ENCODE data around the gene ATG101.
"Not testable (repeated sequence)": the region's sequence is repeated elsewhere in the genome, so short reads cannot be mapped to it uniquely, and the experiment has no call there.

Gene ATG101

DNA sequence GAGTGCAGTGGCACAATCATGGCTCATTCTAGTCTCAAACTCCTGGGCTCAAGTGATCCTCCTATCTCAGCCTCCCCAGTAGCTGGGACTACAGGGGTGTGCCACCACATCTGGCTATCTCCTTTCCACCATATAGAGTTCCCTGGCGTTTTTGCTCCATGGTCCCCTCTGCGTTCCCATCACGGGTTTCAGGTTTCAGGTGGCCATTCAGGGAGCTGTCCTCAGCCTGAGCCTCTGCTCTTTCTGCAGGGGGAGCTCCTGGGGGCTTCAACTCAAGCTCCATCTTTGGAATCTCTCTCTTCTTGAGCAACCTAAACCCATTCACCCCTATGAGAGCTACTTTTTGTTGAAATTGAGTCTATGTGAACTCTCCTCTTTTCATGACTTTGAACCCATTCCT is 21.3 kb downstream of the ATG101 start:
- no peak overlapping the region for H3K4me3 ChIP-seq (ENCODE audit: extremely low read depth, insufficient read depth, low read length, poor library complexity, severe bottlenecking)
- H3K4me1 ChIP-seq (ENCODE audit: control insufficient read depth, insufficient read depth, low read length, poor library complexity, severe bottlenecking): no peaks in the 10 kb centered on the region
- 30 to 57% methylated on average over 1 to 3 of the region's 3 CpGs for WGBS, 2 experiments (ENCODE audit: insufficient coverage in 2 of 2)

DNA sequence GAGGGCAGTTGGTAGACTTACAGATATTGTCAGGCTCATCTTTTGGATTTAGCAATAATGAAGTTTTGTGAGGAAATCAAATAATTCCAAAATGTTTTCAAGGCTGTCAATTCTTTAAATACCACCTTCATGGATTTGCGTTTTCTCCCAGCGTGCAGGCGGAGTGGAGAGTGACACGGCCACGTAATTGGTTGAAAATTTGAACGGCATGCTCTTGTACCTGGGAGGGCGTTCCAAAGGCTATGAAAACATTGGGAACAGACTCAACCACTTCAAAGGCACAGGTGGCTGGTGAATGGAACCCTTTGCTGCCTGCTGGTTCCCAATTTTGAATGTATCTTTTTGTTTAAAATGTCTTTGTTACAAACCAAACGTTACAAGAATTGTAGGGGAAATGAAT is 22.1 kb downstream of the ATG101 start:
- Histone ChIP-seq H3K27ac (ENCODE audit: low read depth, low read length, severe bottlenecking) (no peak overlapping the region), H3K9me3 (ENCODE audit: control insufficient read depth, low read length) (no peaks in the 10 kb centered on the region), H3K36me3 (ENCODE audit: control insufficient read depth, insufficient read depth, low read length) (no peaks in the 10 kb centered on the region), H3K4me1 (ENCODE audit: control insufficient read depth, insufficient read depth, low read length, poor library complexity, severe bottlenecking) (no peaks in the 10 kb centered on the region), H3K4me3 (ENCODE audit: extremely low read depth, insufficient read depth, low read length, poor library complexity, severe bottlenecking) (no peak overlapping the region)
- WGBS, 2 experiments (ENCODE audit: insufficient coverage in 2 of 2): 97 to 99% methylated on average over 7 of the region's 8 CpGs

More for the DNA sequence above, 21.3 kb downstream of the ATG101 start:
- Histone ChIP-seq H3K27ac (ENCODE audit: low read depth, low read length, severe bottlenecking) (no peak overlapping the region), H3K36me3 (ENCODE audit: control insufficient read depth, insufficient read depth, low read length) (no peaks in the 10 kb centered on the region), H3K9me3 (ENCODE audit: control insufficient read depth, low read length) (no peaks in the 10 kb centered on the region)

DNA sequence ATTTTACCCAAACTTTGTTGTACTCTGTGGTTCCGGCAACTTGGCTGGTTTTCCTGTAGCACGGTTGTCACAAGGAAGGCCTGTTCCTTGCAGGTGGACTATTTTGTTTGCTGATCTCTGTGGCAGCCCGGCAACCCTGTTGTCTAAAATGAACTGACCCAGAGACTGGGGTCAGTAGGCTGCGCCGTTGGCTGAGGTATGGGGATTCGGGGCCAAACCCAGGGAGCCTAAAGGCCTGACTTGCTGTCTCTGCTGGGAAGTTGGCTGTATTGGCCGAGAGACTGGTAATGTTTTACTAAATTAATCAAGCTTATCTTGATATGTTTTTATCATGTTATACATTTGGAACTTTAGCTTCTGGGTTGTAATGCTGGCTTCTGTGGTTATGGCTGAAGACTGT is 23.6 kb downstream of the ATG101 start:
- Histone ChIP-seq H3K4me1 (ENCODE audit: control insufficient read depth, insufficient read depth, low read length, poor library complexity, severe bottlenecking) (no peaks in the 10 kb centered on the region), H3K27ac (ENCODE audit: low read depth, low read length, severe bottlenecking) (no peak overlapping the region), H3K36me3 (ENCODE audit: control insufficient read depth, insufficient read depth, low read length) (no peaks in the 10 kb centered on the region), H3K4me3 (ENCODE audit: extremely low read depth, insufficient read depth, low read length, poor library complexity, severe bottlenecking) (no peak overlapping the region), H3K9me3 (ENCODE audit: control insufficient read depth, low read length) (no peaks in the 10 kb centered on the region)
- 95 to 96% methylated on average over 6 of the region's 7 CpGs for WGBS, 2 experiments (ENCODE audit: insufficient coverage in 2 of 2)

DNA sequence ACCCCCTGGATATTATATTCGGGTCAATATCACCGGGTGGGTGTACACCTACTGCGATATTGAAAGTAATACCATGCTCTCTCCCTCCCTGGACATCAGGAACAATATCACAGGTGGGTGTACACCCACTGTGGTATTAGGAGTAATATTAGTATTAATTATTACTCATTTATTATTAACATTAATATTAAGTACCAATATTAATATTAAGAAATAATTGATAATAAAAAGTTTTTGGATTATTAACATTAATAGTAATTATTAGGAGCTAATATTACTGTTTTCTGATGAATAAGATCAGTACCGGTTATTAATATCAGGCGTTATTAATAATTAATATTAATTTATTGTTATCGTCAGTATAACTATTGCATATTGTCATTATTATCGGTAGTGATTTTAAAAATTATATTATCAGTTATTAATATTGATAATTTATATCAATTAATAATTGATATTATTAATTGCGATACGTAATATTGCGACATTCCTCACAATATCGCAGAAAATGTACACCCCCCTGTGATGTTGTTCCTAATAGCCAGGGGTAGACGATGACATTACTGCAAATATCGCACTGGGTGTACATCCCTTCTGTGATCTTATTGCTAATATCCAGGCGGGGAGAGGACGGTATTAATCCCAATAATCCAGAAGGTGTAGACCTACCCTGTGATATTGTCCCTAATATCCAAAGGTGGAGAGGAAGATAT is 26.7 kb downstream of the ATG101 start:
- Histone ChIP-seq H3K27ac (ENCODE audit: low read depth, low read length, severe bottlenecking) (no peak overlapping the region), H3K9me3 (ENCODE audit: control insufficient read depth, low read length) (no peaks in the 10 kb centered on the region), H3K4me1 (ENCODE audit: control insufficient read depth, insufficient read depth, low read length, poor library complexity, severe bottlenecking) (no peaks in the 10 kb centered on the region), H3K4me3 (ENCODE audit: extremely low read depth, insufficient read depth, low read length, poor library complexity, severe bottlenecking) (no peak overlapping the region), H3K36me3 (ENCODE audit: control insufficient read depth, insufficient read depth, low read length) (no peaks in the 10 kb centered on the region)
- 91 to 100% methylated on average over 1 to 6 of the region's 15 CpGs for WGBS, 2 experiments (ENCODE audit: insufficient coverage in 2 of 2)

- Histone ChIP-seq H3K4me1 (ENCODE audit: control insufficient read depth, insufficient read depth, low read length, poor library complexity, severe bottlenecking) (no peaks in the 10 kb centered on the region), H3K4me3 (ENCODE audit: extremely low read depth, insufficient read depth, low read length, poor library complexity, severe bottlenecking) (no peak overlapping the region), H3K9me3 (ENCODE audit: control insufficient read depth, low read length) (no peaks in the 10 kb centered on the region), H3K27ac (ENCODE audit: low read depth, low read length, severe bottlenecking) (no peak overlapping the region), H3K36me3 (ENCODE audit: control insufficient read depth, insufficient read depth, low read length) (no peaks in the 10 kb centered on the region)
- whole genome bisulfite sequencing, 2 experiments (ENCODE audit: insufficient coverage in 2 of 2): 76 to 92% methylated on average over 6 to 11 of the region's 21 CpGs
Observed at GRCh38 chr12:52097045-52097666, 27.4 kb downstream of the ATG101 start.

- not testable (repeated sequence) for H3K4me1 ChIP-seq (ENCODE audit: control insufficient read depth, insufficient read depth, low read length, poor library complexity, severe bottlenecking); H3K36me3 ChIP-seq (ENCODE audit: control insufficient read depth, insufficient read depth, low read length); H3K9me3 ChIP-seq (ENCODE audit: control insufficient read depth, low read length); H3K27ac ChIP-seq (ENCODE audit: low read depth, low read length, severe bottlenecking); H3K4me3 ChIP-seq (ENCODE audit: extremely low read depth, insufficient read depth, low read length, poor library complexity, severe bottlenecking)
- WGBS, 2 experiments (ENCODE audit: insufficient coverage in 2 of 2): 49 to 79% methylated on average over 3 to 4 of the region's 10 CpGs
Observed at GRCh38 chr12:52104431-52105089, 34.8 kb downstream of the ATG101 start.

DNA sequence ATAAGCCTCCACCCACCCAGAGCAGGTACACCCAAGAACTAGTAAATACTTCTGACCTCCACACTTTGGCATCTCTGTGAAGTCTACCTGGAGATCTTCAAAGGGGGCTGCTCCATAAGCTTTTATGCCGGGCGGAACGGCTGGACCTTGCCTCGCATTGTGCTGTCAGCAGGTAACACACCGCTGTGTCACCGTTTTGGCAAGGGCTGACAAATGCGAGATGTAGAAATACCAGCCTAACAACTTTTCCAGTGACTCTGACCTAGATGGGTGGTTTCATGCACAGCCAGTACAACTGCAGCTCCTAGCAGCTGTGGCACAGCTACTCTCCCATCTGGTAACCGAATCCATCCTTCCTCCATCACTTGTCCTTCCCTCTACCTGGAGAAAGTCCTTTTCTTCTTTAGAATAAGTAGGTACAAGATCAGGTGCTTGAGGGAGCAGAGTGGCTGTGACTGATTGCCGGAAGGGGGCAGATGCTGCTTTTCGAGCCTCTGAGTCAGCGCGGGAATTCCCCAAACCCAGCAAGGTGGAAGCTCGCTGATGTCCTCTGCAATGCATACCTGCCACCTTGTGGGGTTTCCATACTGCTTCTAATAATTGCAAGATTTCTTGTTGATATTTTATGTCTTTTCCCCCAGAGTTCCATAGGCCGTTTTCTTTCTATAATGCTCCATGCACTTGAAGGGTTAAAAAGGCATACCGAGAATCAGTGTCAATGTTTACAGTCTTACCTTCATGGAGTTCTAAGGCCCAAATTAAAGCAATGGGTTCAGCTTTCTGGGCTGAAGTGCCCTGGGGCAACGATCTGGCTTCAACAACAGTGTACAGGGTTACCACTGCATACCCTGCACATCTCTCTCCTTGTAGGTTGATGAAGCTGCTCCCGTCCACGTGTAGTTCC is 46.7 kb downstream of the ATG101 start:
- not testable (repeated sequence) for H3K27ac ChIP-seq (ENCODE audit: low read depth, low read length, severe bottlenecking); H3K4me1 ChIP-seq (ENCODE audit: control insufficient read depth, insufficient read depth, low read length, poor library complexity, severe bottlenecking); H3K9me3 ChIP-seq (ENCODE audit: control insufficient read depth, low read length); H3K36me3 ChIP-seq (ENCODE audit: control insufficient read depth, insufficient read depth, low read length); H3K4me3 ChIP-seq (ENCODE audit: extremely low read depth, insufficient read depth, low read length, poor library complexity, severe bottlenecking)
- WGBS, 2 experiments (ENCODE audit: insufficient coverage in 2 of 2): 72% methylated on average over 10 to 13 of the region's 18 CpGs

- 89 to 90% methylated on average over 16 to 18 of the region's 20 CpGs for WGBS, 2 experiments (ENCODE audit: insufficient coverage in 2 of 2)
- not testable (repeated sequence) for H3K9me3 ChIP-seq (ENCODE audit: control insufficient read depth, low read length); H3K4me3 ChIP-seq (ENCODE audit: extremely low read depth, insufficient read depth, low read length, poor library complexity, severe bottlenecking); H3K36me3 ChIP-seq (ENCODE audit: control insufficient read depth, insufficient read depth, low read length); H3K27ac ChIP-seq (ENCODE audit: low read depth, low read length, severe bottlenecking); H3K4me1 ChIP-seq (ENCODE audit: control insufficient read depth, insufficient read depth, low read length, poor library complexity, severe bottlenecking)
Observed at GRCh38 chr12:52117806-52118475, 48.2 kb downstream of the ATG101 start.

DNA sequence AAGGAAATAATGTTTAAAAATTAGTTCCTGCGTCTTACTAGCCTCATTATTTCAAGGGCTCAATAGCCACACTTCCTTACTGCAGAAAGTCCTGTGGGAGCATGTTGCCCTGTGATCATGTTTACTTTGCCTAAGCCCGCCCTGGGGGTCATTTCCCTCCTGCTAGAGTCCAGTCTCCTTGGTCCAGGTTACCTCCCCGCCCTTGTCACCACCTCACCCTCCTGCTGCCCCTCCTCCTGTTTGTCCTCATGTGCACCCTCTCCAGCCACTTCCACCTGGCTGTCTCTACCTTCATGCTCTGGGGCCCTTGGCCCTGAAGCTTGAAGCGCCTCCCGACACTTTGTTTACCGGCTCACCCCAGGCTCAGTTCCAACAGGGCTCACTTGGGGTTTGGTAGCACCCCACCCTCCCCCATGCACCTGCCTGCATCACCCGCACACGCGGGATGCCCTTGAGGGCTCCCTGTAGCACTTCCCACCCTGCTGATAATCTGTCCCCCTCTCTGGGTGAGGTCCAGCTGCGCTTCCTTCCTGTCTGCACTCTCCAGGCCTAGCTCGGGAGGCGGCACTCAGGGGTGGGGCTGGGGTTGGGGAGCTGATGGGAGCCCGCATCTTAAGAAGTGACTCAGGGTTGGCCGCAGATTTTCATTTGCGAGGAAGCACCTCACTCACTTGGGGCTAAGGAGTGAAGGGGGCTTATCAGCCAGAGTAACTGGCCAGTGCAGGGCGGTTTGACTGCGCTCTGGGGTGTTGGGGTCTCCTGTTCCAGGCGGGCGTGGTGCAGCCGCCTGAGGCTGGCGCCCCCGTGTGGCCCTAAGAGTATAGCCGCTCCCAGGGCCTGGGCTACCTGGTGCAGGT is 49.8 kb downstream of the ATG101 start:
- peaks cover 5% of the 10 kb centered on the region for H3K4me1 ChIP-seq (ENCODE audit: control insufficient read depth, insufficient read depth, low read length, poor library complexity, severe bottlenecking)
- no peak overlapping the region for H3K4me3 ChIP-seq (ENCODE audit: extremely low read depth, insufficient read depth, low read length, poor library complexity, severe bottlenecking)
- no peak overlapping the region for H3K27ac ChIP-seq (ENCODE audit: low read depth, low read length, severe bottlenecking)
- H3K36me3 ChIP-seq (ENCODE audit: control insufficient read depth, insufficient read depth, low read length): no peaks in the 10 kb centered on the region
- 42 to 63% methylated on average over 11 to 15 of the region's 23 CpGs for WGBS, 2 experiments (ENCODE audit: insufficient coverage in 2 of 2)
- no peaks in the 10 kb centered on the region for H3K9me3 ChIP-seq (ENCODE audit: control insufficient read depth, low read length)

All from mesodermal cell (in vitro differentiated cells).